Tibial nerve (tissue), 4 donors: ENCODE data around the gene SLIT1.
A peak's percentile ranks its signal among the peaks of the same experiment; 100 is the strongest.

Experiments
- EP300 ChIP-seq, 2 donors: sonication (generic); formaldehyde crosslinking; IDR thresholded peaks; one replicate each; pipeline ENCODE4 v1.6.1; 2017; ENCODE audit warnings: antibody characterized with exemption in 2 of 2, mild to moderate bottlenecking in 1 of 2
- POLR2A ChIP-seq, 2 donors: fragments of 450-650 bp; IDR thresholded peaks; one replicate each; pipeline ENCODE4 v1.6.1; 2017; ENCODE audit warnings: antibody characterized with exemption in 2 of 2, mild to moderate bottlenecking in 2 of 2, moderate library complexity in 2 of 2
- TF ChIP-seq, protein P1 (sequence below), 5 experiments: fragments of 200-600 bp in 3 of 5; fragments of 450-650 bp in 2 of 5; sonication (generic) in 3 of 5; IDR thresholded peaks; one replicate each; pipeline ENCODE4 v1.5.1; 2016 to 2019; ENCODE audit warnings: antibody characterized with exemption in 5 of 5, mild to moderate bottlenecking in 3 of 5, moderate library complexity in 2 of 5

- no peak for TF ChIP-seq POLR2A (IDR thresholded peaks at IDR 0.05)
- TF ChIP-seq EP300 (IDR thresholded peaks at IDR 0.05): no peak
- TF ChIP-seq, protein P1, sequence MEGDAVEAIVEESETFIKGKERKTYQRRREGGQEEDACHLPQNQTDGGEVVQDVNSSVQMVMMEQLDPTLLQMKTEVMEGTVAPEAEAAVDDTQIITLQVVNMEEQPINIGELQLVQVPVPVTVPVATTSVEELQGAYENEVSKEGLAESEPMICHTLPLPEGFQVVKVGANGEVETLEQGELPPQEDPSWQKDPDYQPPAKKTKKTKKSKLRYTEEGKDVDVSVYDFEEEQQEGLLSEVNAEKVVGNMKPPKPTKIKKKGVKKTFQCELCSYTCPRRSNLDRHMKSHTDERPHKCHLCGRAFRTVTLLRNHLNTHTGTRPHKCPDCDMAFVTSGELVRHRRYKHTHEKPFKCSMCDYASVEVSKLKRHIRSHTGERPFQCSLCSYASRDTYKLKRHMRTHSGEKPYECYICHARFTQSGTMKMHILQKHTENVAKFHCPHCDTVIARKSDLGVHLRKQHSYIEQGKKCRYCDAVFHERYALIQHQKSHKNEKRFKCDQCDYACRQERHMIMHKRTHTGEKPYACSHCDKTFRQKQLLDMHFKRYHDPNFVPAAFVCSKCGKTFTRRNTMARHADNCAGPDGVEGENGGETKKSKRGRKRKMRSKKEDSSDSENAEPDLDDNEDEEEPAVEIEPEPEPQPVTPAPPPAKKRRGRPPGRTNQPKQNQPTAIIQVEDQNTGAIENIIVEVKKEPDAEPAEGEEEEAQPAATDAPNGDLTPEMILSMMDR (IDR thresholded peaks at IDR 0.05): peak; percentile 81 to 89 (median 85)
Measured at GRCh38 chr10:97037365-97038361, 148.1 kb downstream of the SLIT1 start.
